HEK293T (cell line): ENCODE results near the gene RPS15A.

Experiments
- ELF4 ChIP-seq: fragments of 450-650 bp; IDR thresholded peaks from 2 replicates; pipeline ENCODE4 v1.6.1; 2017; ENCODE audit warnings: antibody characterized with exemption
- FOXK2 ChIP-seq: fragments of 450-650 bp; IDR thresholded peaks from 2 replicates; pipeline ENCODE4 v1.6.1; 2016; ENCODE audit warnings: mild to moderate bottlenecking
- FOXM1 ChIP-seq: fragments of 450-650 bp; IDR thresholded peaks from 2 replicates; pipeline ENCODE4 v1.6.1; 2017; ENCODE audit warnings: mild to moderate bottlenecking, borderline replicate concordance
- SUZ12 ChIP-seq: fragments of 450-650 bp; IDR thresholded peaks from 2 replicates; pipeline ENCODE4 v1.6.1; 2016; ENCODE audit warnings: mild to moderate bottlenecking

DNA sequence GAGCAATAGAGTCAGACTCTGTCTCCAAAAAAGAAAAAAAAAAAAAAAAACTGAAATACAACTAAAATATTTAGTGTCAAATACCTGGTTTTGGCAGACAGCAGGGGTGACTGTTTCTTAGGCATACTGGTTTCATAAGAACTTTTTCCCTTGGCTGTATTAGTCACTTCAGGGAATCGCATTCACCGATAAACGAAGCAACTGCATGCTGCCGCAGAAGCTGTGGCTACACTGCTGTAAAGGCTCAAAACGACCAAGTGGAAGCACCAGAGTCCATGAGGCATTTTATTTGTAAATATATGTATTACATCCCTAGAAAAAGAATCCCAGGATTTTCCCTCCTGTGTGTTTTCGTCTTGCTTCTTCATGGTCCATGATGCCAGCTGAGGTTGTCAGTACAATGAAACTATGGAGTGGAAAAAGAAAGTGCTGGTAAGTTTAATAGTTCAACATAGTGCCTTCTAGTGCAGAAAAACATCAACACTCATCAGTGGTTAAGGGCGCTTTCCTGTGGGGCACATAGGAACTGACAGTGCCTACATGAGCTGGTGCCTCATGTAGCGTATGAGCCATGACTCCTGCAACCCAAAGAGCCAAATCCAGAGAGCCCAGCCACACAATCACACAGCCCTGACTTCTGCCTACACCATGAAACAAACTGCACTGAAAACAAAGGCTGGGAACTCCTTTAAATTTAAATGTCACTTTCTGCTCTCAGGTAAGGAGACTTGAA, 7.3 kb downstream of the RPS15A start:
- no peak for TF ChIP-seq ELF4
- TF ChIP-seq SUZ12 = no peak
- TF ChIP-seq FOXM1 = no peak
- TF ChIP-seq FOXK2 = no peak
